PC-3 (cell line): ENCODE results near the gene TMCC2. TPM values are rescaled to one million over a fixed set of nuclear protein-coding genes. Genes with fewer than 3 reads are reported as not detected.

Source experiments
- ATAC-seq: fragments of 200-7000 bp; cut with Tn5 transposase; 2 replicates; pipeline ENCODE4 v1.9.1; 2020; ENCODE audit warnings: mild to moderate bottlenecking, moderate library complexity
- BruUV-seq: library from RNA; stranded (reverse); fragments of 400-500 nt; replicated peaks from 2 replicates; lab custom pipeline; 2021; lab: Mats Ljungman, UMichigan
- CTCF ChIA-PET: fragments of 300-600 bp; sonication (Branson Sonifier 250); formaldehyde crosslinking; loops from one replicate; lab custom pipeline; 2022; ENCODE audit warnings: antibody characterized with exemption; lab: Charles Lee
- POLR2A ChIA-PET: fragments of 300-600 bp; sonication (Branson Sonifier 250); formaldehyde crosslinking; loops from one replicate; lab custom pipeline; 2022; ENCODE audit warnings: antibody characterized with exemption; ENCODE audit not compliant: unreplicated experiment; lab: Charles Lee
- DNase-seq: peaks from one replicate; pipeline ENCODE4 v3.0.0-alpha.2; 2015
- H2AFZ ChIP-seq: fragments of 300-600 bp; sonication (generic); 2 replicates; pipeline ENCODE4 v1.6.0; 2016; ENCODE audit warnings: antibody characterized with exemption, low read length
- H3F3A ChIP-seq: fragments of 300-600 bp; sonication (generic); one replicate; pipeline ENCODE4 v1.6.0; 2017; ENCODE audit warnings: antibody characterized with exemption, low read length, control low read depth, mild to moderate bottlenecking; ENCODE audit not compliant: unreplicated experiment
- H3K27ac ChIP-seq: fragments of 300-600 bp; sonication (generic); 2 replicates; pipeline ENCODE4 v1.5.1; 2016; ENCODE audit warnings: mild to moderate bottlenecking, low read length
- H3K27me3 ChIP-seq: fragments of 300-600 bp; sonication (generic); 2 replicates; pipeline ENCODE4 v1.6.1; 2016; ENCODE audit warnings: low read length, mixed read lengths
- H3K36me3 ChIP-seq: fragments of 300-600 bp; sonication (generic); 2 replicates; pipeline ENCODE4 v1.6.1; 2016; ENCODE audit warnings: low read depth, mixed run types, low read length, mixed read lengths
- H3K4me1 ChIP-seq: fragments of 300-600 bp; sonication (generic); 2 replicates; pipeline ENCODE4 v1.5.1; 2016; ENCODE audit warnings: low read length; ENCODE audit not compliant: insufficient read depth
- H3K4me2 ChIP-seq: fragments of 300-600 bp; sonication (generic); 2 replicates; pipeline ENCODE4 v1.6.0; 2016; ENCODE audit warnings: low read length
- H3K4me3 ChIP-seq: fragments of 300-600 bp; sonication (generic); 2 replicates; pipeline ENCODE4 v1.5.1; 2016; ENCODE audit warnings: mild to moderate bottlenecking, low read length, mixed read lengths
- H3K79me2 ChIP-seq: fragments of 300-600 bp; sonication (generic); 2 replicates; pipeline ENCODE4 v1.6.1; 2017; ENCODE audit warnings: low read length, mixed read lengths
- H3K9ac ChIP-seq: fragments of 300-600 bp; sonication (generic); 2 replicates; pipeline ENCODE4 v1.6.0; 2016; ENCODE audit warnings: mild to moderate bottlenecking, low read length
- H3K9me2 ChIP-seq: fragments of 300-600 bp; sonication (generic); replicated peaks from 2 replicates; pipeline ENCODE4 v1.6.1; 2016; ENCODE audit warnings: mixed run types, low read length, mixed read lengths
- H3K9me3 ChIP-seq: fragments of 300-600 bp; sonication (generic); 2 replicates; pipeline ENCODE4 v1.6.1; 2016; ENCODE audit warnings: low read length, mixed read lengths
- H4K20me1 ChIP-seq: fragments of 300-600 bp; sonication (generic); 2 replicates; pipeline ENCODE4 v1.6.1; 2016; ENCODE audit warnings: low read length, mixed read lengths
- EZH2 ChIP-seq: fragments of 300-600 bp; sonication (generic); IDR thresholded peaks from one replicate; pipeline ENCODE4 v1.6.1; 2017; ENCODE audit warnings: antibody characterized with exemption, mild to moderate bottlenecking, low read length; ENCODE audit not compliant: unreplicated experiment
- EZH2phosphoT487 ChIP-seq: fragments of 300-600 bp; sonication (generic); IDR thresholded peaks from 2 replicates; pipeline ENCODE4 v1.6.1; 2018; ENCODE audit warnings: mild to moderate bottlenecking, antibody characterized with exemption, low read length, borderline replicate concordance
- intact Hi-C: fragments of 100-400 bp; cut with micrococcal nuclease; formaldehyde crosslinking; loops from 2 replicates; pipeline ENCODE4 v1.9.0; 2023
- total RNA-seq: library from RNA; depleted of rRNA; stranded (reverse); fragments of >200 nt; gene quantifications from 2 replicates; pipeline ENCODE4 v1.2.3, GENCODE V29; 2014
- TF ChIP-seq, protein P1 (sequence below): fragments of 300-600 bp; sonication (generic); conservative IDR thresholded peaks from 2 replicates; pipeline ENCODE4 v1.5.1; 2017; ENCODE audit warnings: antibody characterized with exemption, low read depth, mild to moderate bottlenecking, low read length

The TMCC2 gene
- total RNA-seq, 1 experiment from 2014 or later = 8.7 TPM

DNA sequence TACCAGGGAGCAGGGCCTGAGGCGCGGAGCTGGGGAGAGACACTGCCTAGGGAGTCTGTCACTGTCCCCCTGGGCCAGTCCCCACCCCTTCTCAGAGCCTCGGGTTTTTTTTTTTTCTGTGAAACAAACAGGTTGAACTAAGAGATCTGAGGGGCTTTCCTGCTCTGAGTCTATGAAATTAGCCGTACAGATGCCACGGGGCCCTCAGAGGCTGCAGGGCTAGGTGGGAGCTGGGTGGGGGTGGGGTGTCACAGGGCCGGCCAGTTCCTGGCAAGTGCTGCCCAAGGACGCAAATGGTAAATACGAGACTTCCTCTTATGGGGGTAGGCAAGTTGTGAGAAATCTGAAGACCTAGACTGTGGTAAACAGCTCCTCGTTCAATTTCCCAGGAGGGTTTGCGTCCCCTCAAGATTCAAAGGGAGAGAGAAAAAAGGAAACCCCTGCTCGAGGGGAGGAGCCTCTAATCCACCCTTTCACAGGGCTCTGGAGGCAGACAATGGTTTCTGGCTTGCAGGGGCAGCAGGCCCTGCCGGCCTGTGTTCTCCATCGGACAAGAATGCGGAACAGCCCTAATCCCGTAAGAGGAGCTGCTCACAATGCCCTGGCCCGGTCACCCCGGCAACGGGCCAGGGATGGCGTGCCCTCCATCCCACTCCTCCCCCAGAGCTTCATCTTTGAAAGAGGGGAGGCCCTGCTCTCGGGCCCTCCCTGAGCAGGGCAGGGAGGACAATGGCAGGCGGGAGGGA is 86.0 kb downstream of the TMCC2 start:
- peaks cover 20% of the 10 kb centered on the region for H3K4me1 ChIP-seq
- H2AFZ ChIP-seq = no peak overlapping the region

DNA sequence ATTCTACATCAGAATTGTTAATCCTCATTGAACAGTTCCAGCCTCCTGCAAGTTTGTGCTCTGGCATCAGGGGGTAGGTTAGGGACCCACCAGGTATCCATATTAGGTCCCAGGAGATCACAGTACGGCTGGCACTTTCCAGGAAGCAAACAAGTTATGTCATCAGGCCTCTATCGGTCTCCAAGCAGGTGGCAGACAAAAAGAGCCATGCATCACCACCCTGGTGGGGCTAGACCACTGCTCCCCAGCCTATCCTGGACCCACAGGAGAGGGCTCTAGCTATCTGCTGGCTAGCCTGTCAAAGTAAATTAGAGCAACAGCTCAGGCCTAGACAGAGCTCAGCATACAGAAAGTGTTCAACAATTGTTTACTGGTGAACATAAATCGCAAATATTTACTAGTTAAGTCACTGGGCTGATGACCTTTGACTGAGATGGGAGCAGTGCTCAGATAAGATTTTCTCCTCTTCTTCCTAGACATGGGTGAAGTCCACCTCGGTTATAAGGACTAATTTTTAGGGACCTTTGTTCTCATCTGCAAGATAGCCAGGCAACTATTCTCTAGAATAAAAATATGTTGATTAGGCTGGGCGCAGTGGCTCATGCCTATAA is 87.4 kb downstream of the TMCC2 start:
- Histone ChIP-seq H3K4me1 (peaks cover 34% of the 10 kb centered on the region), H3K79me2 (peaks cover 50% of the 10 kb centered on the region), H3F3A (no peaks in the 10 kb centered on the region), H3K9me2 (no peaks in the 10 kb centered on the region), H3K4me2 (no peak overlapping the region), H4K20me1 (no peaks in the 10 kb centered on the region), H3K9ac (no peak overlapping the region), H3K27ac (no peak overlapping the region), H3K4me3 (no peak overlapping the region), H3K9me3 (no peaks in the 10 kb centered on the region), H3K27me3 (no peaks in the 10 kb centered on the region), H3K36me3 (no peaks in the 10 kb centered on the region), H2AFZ (no peak overlapping the region)
- TF ChIP-seq, protein P1, sequence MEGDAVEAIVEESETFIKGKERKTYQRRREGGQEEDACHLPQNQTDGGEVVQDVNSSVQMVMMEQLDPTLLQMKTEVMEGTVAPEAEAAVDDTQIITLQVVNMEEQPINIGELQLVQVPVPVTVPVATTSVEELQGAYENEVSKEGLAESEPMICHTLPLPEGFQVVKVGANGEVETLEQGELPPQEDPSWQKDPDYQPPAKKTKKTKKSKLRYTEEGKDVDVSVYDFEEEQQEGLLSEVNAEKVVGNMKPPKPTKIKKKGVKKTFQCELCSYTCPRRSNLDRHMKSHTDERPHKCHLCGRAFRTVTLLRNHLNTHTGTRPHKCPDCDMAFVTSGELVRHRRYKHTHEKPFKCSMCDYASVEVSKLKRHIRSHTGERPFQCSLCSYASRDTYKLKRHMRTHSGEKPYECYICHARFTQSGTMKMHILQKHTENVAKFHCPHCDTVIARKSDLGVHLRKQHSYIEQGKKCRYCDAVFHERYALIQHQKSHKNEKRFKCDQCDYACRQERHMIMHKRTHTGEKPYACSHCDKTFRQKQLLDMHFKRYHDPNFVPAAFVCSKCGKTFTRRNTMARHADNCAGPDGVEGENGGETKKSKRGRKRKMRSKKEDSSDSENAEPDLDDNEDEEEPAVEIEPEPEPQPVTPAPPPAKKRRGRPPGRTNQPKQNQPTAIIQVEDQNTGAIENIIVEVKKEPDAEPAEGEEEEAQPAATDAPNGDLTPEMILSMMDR = no peak
- no peak for TF ChIP-seq EZH2
- TF ChIP-seq EZH2phosphoT487 = no peak
- DNase-seq = no peak
- POLR2A ChIA-PET = no interaction called here
- BruUV-seq = no TSS peak
- CTCF ChIA-PET = no interaction called here
- intact Hi-C loops = no loop called here
- no peak for ATAC-seq

More for the DNA sequence above, 86.0 kb downstream of the TMCC2 start:
- intact Hi-C loops = no loop called here
- Histone ChIP-seq H3K9me2 (no peaks in the 10 kb centered on the region), H3K9ac (no peak overlapping the region), H3K79me2 (peaks cover 39% of the 10 kb centered on the region), H3K4me2 (no peak overlapping the region), H3K27ac (no peak overlapping the region), H3K27me3 (no peaks in the 10 kb centered on the region), H3K36me3 (no peaks in the 10 kb centered on the region), H3K4me3 (no peak overlapping the region), H4K20me1 (no peaks in the 10 kb centered on the region), H3K9me3 (no peaks in the 10 kb centered on the region), H3F3A (no peaks in the 10 kb centered on the region)
- CTCF ChIA-PET = no interaction called here
- TF ChIP-seq, protein P1 = no peak
- TF ChIP-seq EZH2phosphoT487 (no peak), EZH2 (no peak)
- POLR2A ChIA-PET = no interaction called here
- no peak for DNase-seq
- no TSS peak for BruUV-seq
- no peak for ATAC-seq

DNA sequence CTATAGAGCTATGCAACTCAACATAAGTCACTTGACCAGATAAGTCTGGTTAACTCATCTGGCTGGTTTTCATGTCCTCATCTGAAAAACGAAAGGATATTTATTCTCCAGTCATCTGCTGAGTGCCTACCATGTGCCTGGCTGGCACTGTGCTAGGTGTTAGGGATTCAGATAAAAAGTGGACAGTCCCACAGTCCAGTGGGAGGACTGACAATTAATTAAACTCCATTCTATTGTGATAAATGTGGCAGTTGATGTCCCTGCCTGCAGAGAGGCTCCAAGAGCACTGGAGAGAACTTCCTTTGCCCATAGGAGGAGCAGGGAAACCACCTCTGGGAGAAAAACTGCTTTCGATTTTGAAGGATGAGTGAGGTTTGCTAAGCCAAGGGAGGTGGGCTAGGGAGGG is 88.4 kb downstream of the TMCC2 start:
- H3K9ac ChIP-seq = no peak overlapping the region
- H4K20me1 ChIP-seq = no peaks in the 10 kb centered on the region
- no TSS peak for BruUV-seq
- no peak overlapping the region for H3K4me2 ChIP-seq
- no peak for ATAC-seq
- peaks cover 58% of the 10 kb centered on the region for H3K79me2 ChIP-seq
- H3K36me3 ChIP-seq = no peaks in the 10 kb centered on the region
- H3K27ac ChIP-seq = no peak overlapping the region
- POLR2A ChIA-PET = interaction anchor here (0.6 kb wide), 1 partner anchor 12 kb away, joined by 3 read pairs; no protein-coding TSS in a partner anchor
- H2AFZ ChIP-seq = no peak overlapping the region
- no peak for DNase-seq
- no peaks in the 10 kb centered on the region for H3F3A ChIP-seq
- H3K27me3 ChIP-seq = no peaks in the 10 kb centered on the region
- CTCF ChIA-PET = no interaction called here
- H3K9me2 ChIP-seq = no peaks in the 10 kb centered on the region
- intact Hi-C loops = no loop called here
- TF ChIP-seq EZH2 (no peak), EZH2phosphoT487 (no peak)
- TF ChIP-seq, protein P1 = no peak
- H3K9me3 ChIP-seq = no peaks in the 10 kb centered on the region
- peaks cover 39% of the 10 kb centered on the region for H3K4me1 ChIP-seq
- H3K4me3 ChIP-seq = no peak overlapping the region
